Aorta (tissue), 5 donors: ENCODE results near the gene CCDC148. TPM values are rescaled to one million over a fixed set of nuclear protein-coding genes. Genes with fewer than 3 reads are reported as not detected.
"Not testable (repeated sequence)": the region's sequence is repeated elsewhere in the genome, so short reads cannot be mapped to it uniquely, and the experiment has no call there.

Experiments used
- ATAC-seq: fragments of 200-7000 bp; cut with Tn5 transposase; one replicate; pipeline ENCODE4 v1.9.1; 2022; ENCODE audit warnings: moderate library complexity; ENCODE audit not compliant: low FRiP score
- DNase-seq, 2 donors: peaks; one replicate each; pipeline ENCODE4 v3.0.0-alpha.2; 2020
- H3K27ac ChIP-seq, 2 donors: one replicate each; pipeline ENCODE4 v1.5.1; 2013; ENCODE audit warnings: low read length in 2 of 2, mild to moderate bottlenecking in 2 of 2, moderate library complexity in 2 of 2, control low read depth in 1 of 2, inconsistent platforms in 1 of 2, low read depth in 1 of 2
- H3K27me3 ChIP-seq, 2 donors: one replicate each; pipeline ENCODE4 v1.6.1; 2013; ENCODE audit warnings: control low read depth in 1 of 2, low read length in 1 of 2, mild to moderate bottlenecking in 1 of 2, moderate library complexity in 1 of 2; ENCODE audit not compliant: insufficient read depth in 2 of 2, control insufficient read depth in 1 of 2
- H3K36me3 ChIP-seq, 2 donors: one replicate each; pipeline ENCODE4 v1.6.1; 2013; ENCODE audit warnings: control low read depth in 1 of 2, low read length in 1 of 2, mild to moderate bottlenecking in 1 of 2; ENCODE audit not compliant: insufficient read depth in 2 of 2, control insufficient read depth in 1 of 2
- H3K4me1 ChIP-seq, 2 donors: one replicate each; pipeline ENCODE4 v1.6.1; 2013; ENCODE audit warnings: low read length in 2 of 2, control low read depth in 1 of 2, mild to moderate bottlenecking in 1 of 2, moderate library complexity in 1 of 2; ENCODE audit not compliant: insufficient read depth in 2 of 2, control insufficient read depth in 1 of 2
- H3K4me3 ChIP-seq, 2 donors: one replicate each; pipeline ENCODE4 v1.5.1; 2013; ENCODE audit warnings: low read length in 2 of 2, control low read depth in 1 of 2, mild to moderate bottlenecking in 1 of 2
- H3K9me3 ChIP-seq: one replicate; pipeline ENCODE4 v1.6.1; 2013; ENCODE audit warnings: mild to moderate bottlenecking, low read length; ENCODE audit not compliant: control insufficient read depth
- WGBS, 2 donors: extraction: QIAGEN DNeasy Blood & Tissue Kit; methylation state at CpG; one replicate each; pipeline ENCODE4 v1.1.7; 2013; 5-methylcytosine and 5-hydroxymethylcytosine counted together
- intact Hi-C, 2 donors: fragments of 100-400 bp; cut with DNase I; formaldehyde crosslinking; loops; one replicate each; pipeline versions ENCODE4 v1.14.2 to v1.15.0; 2022
- polyA plus RNA-seq, 2 donors: library from polyadenylated mRNA; stranded (reverse); fragments of 200-250 nt; gene quantifications; one replicate each; pipeline ENCODE4 v1.2.3, GENCODE V29; 2013
- total RNA-seq, 2 donors: library from RNA; stranded (reverse); fragmentation: NEBNext Ultra II Directional; extraction: Animal tissue kit (Norgen Biotek cat#: 25700); gene quantifications; one replicate each; pipeline ENCODE4 v1.2.1, GENCODE V29; 2021
- donor health status: healthy with polysubstance abuse.
- donor health status: Bipolar disorder and iron deficiency.
- donor health status: DM: no; HTN: no; CAD: no.
- donor health status: DM: no; HTN: no; CAD: no.
- donor health status: DM: yes; HTN: yes; CAD: no.

Gene CCDC148
- total and polyA plus RNA-seq, 4 donors: 0.41 to 1.6 (median 0.52) TPM; not detected in 1

GRCh38 chr2:158317642-158318041 is 138.9 kb downstream of the CCDC148 start:
- H3K36me3 ChIP-seq: no peaks in the 10 kb centered on the region
- H3K27me3 ChIP-seq: no peaks in the 10 kb centered on the region
- no peak for ATAC-seq
- intact Hi-C loops: no loop called here
- WGBS, 2 donors: 89% methylated on average over 2 of the region's 2 CpGs
- no peak for DNase-seq
- no peak overlapping the region for H3K27ac ChIP-seq
- no peaks in the 10 kb centered on the region for H3K9me3 ChIP-seq
- no peaks in the 10 kb centered on the region for H3K4me1 ChIP-seq
- H3K4me3 ChIP-seq: no peak overlapping the region

- WGBS, 2 donors: 31 to 53% methylated on average over 1 of the region's 1 CpG
- Histone ChIP-seq H3K9me3 (no peaks in the 10 kb centered on the region), H3K4me3 (no peak overlapping the region), H3K36me3 (no peaks in the 10 kb centered on the region), H3K27ac (no peak overlapping the region), H3K4me1 (no peaks in the 10 kb centered on the region), H3K27me3 (no peaks in the 10 kb centered on the region)
- ATAC-seq: no peak
- intact Hi-C loops: no loop called here
- DNase-seq: no peak
Measured at GRCh38 chr2:158315803-158316414, 140.6 kb downstream of the CCDC148 start.

GRCh38 chr2:158315000-158315399 is 141.6 kb downstream of the CCDC148 start:
- no peaks in the 10 kb centered on the region for H3K36me3 ChIP-seq
- H3K9me3 ChIP-seq: no peaks in the 10 kb centered on the region
- WGBS, 2 donors: 27 to 41% methylated on average over 1 of the region's 1 CpG
- DNase-seq: no peak
- intact Hi-C loops: no loop called here
- H3K4me1 ChIP-seq: no peaks in the 10 kb centered on the region
- no peak for ATAC-seq
- H3K27ac ChIP-seq: no peak overlapping the region
- H3K4me3 ChIP-seq: no peak overlapping the region
- no peaks in the 10 kb centered on the region for H3K27me3 ChIP-seq

GRCh38 chr2:158313734-158314133 is 142.8 kb downstream of the CCDC148 start:
- Histone ChIP-seq H3K4me1 (no peaks in the 10 kb centered on the region), H3K4me3 (no peak overlapping the region), H3K27ac (no peak overlapping the region), H3K9me3 (no peaks in the 10 kb centered on the region), H3K27me3 (no peaks in the 10 kb centered on the region), H3K36me3 (no peaks in the 10 kb centered on the region)
- DNase-seq: no peak
- ATAC-seq: no peak
- intact Hi-C loops: no loop called here
- 76 to 84% methylated on average over 2 of the region's 2 CpGs for WGBS, 2 donors

GRCh38 chr2:158312981-158313380 is 143.6 kb downstream of the CCDC148 start:
- Histone ChIP-seq H3K27ac (no peak overlapping the region), H3K9me3 (no peaks in the 10 kb centered on the region), H3K4me1 (no peaks in the 10 kb centered on the region), H3K27me3 (no peaks in the 10 kb centered on the region), H3K36me3 (no peaks in the 10 kb centered on the region), H3K4me3 (no peak overlapping the region)
- intact Hi-C loops: no loop called here
- 87 to 90% methylated on average over 1 of the region's 1 CpG for WGBS, 2 donors
- DNase-seq (no peak), ATAC-seq (no peak)

- DNase-seq, ATAC-seq, H3K4me3 ChIP-seq, H3K27ac ChIP-seq, H3K27me3 ChIP-seq, H3K4me1 ChIP-seq, H3K36me3 ChIP-seq, H3K9me3 ChIP-seq, intact Hi-C loops: not testable (repeated sequence)
- WGBS, 2 donors: 95 to 97% methylated on average over 18 to 27 of the region's 27 CpGs
Measured at GRCh38 chr2:158310407-158310806, 146.1 kb downstream of the CCDC148 start.

GRCh38 chr2:158305501-158305900 is 151.1 kb downstream of the CCDC148 start:
- Histone ChIP-seq H3K4me3 (no peak overlapping the region), H3K4me1 (no peaks in the 10 kb centered on the region), H3K27me3 (no peaks in the 10 kb centered on the region), H3K9me3 (peaks cover 2% of the 10 kb centered on the region), H3K36me3 (no peaks in the 10 kb centered on the region), H3K27ac (no peak overlapping the region)
- DNase-seq: no peak
- intact Hi-C loops: no loop called here
- WGBS, 2 donors: 86 to 90% methylated on average over 2 of the region's 2 CpGs
- no peak for ATAC-seq

GRCh38 chr2:158300394-158300793 is 156.2 kb downstream of the CCDC148 start:
- DNase-seq (no peak), ATAC-seq (no peak)
- intact Hi-C loops: no loop called here
- Histone ChIP-seq H3K27me3 (no peaks in the 10 kb centered on the region), H3K4me3 (no peak overlapping the region), H3K9me3 (peaks cover 2% of the 10 kb centered on the region), H3K36me3 (no peaks in the 10 kb centered on the region), H3K27ac (no peak overlapping the region), H3K4me1 (no peaks in the 10 kb centered on the region)
- 78 to 84% methylated on average over 2 of the region's 2 CpGs for WGBS, 2 donors

GRCh38 chr2:158297606-158298005 is 158.9 kb downstream of the CCDC148 start:
- no peak overlapping the region for H3K4me3 ChIP-seq
- H3K4me1 ChIP-seq: no peaks in the 10 kb centered on the region
- ATAC-seq (no peak), DNase-seq (no peak)
- intact Hi-C loops: no loop called here
- H3K36me3 ChIP-seq: no peaks in the 10 kb centered on the region
- H3K27ac ChIP-seq: no peak overlapping the region
- peaks cover 2% of the 10 kb centered on the region for H3K9me3 ChIP-seq
- no peaks in the 10 kb centered on the region for H3K27me3 ChIP-seq
- WGBS, 2 donors: 57 to 65% methylated on average over 1 of the region's 1 CpG
